CD4-positive, alpha-beta memory T cell (primary cell): ENCODE results near the gene MICAL3. TPM values are rescaled to one million over a fixed set of nuclear protein-coding genes. Genes with fewer than 3 reads are reported as not detected.

Experiments used
- CTCF ChIA-PET: fragments of 350-600 bp; sonication (Branson Sonifier 250); formaldehyde crosslinking; loops from one replicate; lab custom pipeline; 2021; ENCODE audit warnings: inconsistent platforms; ENCODE audit not compliant: partially characterized antibody; lab: Charles Lee
- POLR2A ChIA-PET: fragments of 350-600 bp; sonication (Branson Sonifier 250); formaldehyde crosslinking; loops from one replicate; lab custom pipeline; 2021; ENCODE audit not compliant: partially characterized antibody; lab: Charles Lee
- DNase-seq, 5 donors: peaks; one replicate each; pipeline versions ENCODE4 v3.0.0 to v3.0.0-alpha.2; 2020 to 2022; ENCODE audit warnings: mixed read lengths in 1 of 5
- H3K27ac ChIP-seq: one replicate; pipeline ENCODE4 v1.7.0; 2013; ENCODE audit warnings: low read depth, low read length
- H3K27me3 ChIP-seq: 2 replicates; pipeline ENCODE4 v1.7.0; 2013; ENCODE audit warnings: mild to moderate bottlenecking, low read length, moderate library complexity; ENCODE audit not compliant: insufficient read depth
- H3K36me3 ChIP-seq: 2 replicates; pipeline ENCODE4 v1.7.0; 2013; ENCODE audit warnings: mild to moderate bottlenecking, low read length, moderate library complexity; ENCODE audit not compliant: insufficient read depth
- H3K4me1 ChIP-seq: 2 replicates; pipeline ENCODE4 v1.7.0; 2013; ENCODE audit warnings: mild to moderate bottlenecking, low read length, moderate library complexity; ENCODE audit not compliant: insufficient read depth
- H3K4me3 ChIP-seq, 2 donors: one replicate each; pipeline ENCODE4 v1.7.0; 2013; ENCODE audit warnings: low read length in 2 of 2, mild to moderate bottlenecking in 1 of 2
- H3K9me3 ChIP-seq, 2 donors: one replicate each; pipeline ENCODE4 v1.7.0; 2013; ENCODE audit warnings: low read length in 2 of 2, control low read depth in 1 of 2; ENCODE audit not compliant: control insufficient read depth in 1 of 2
- H3K27ac Mint-ChIP-seq, 7 donors: one replicate each; pipeline ENCODE4 v1.8.0; 2020 to 2021; ENCODE audit warnings: mixed read lengths in 7 of 7, mild to moderate bottlenecking in 6 of 7, inconsistent platforms in 3 of 7, moderate library complexity in 3 of 7
- H3K27me3 Mint-ChIP-seq, 2 donors: one replicate each; pipeline ENCODE4 v1.8.0; 2020 to 2021; ENCODE audit warnings: mixed read lengths in 2 of 2
- H3K36me3 Mint-ChIP-seq, 2 donors: one replicate each; pipeline ENCODE4 v1.8.0; 2020 to 2021; ENCODE audit warnings: mixed read lengths in 2 of 2, inconsistent platforms in 1 of 2, mild to moderate bottlenecking in 1 of 2
- H3K4me1 Mint-ChIP-seq, 4 donors: one replicate each; pipeline ENCODE4 v1.8.0; 2020 to 2021; ENCODE audit warnings: mixed read lengths in 4 of 4, mild to moderate bottlenecking in 1 of 4
- H3K4me3 Mint-ChIP-seq, 8 donors: one replicate each; pipeline ENCODE4 v1.8.0; 2020 to 2021; ENCODE audit warnings: mixed read lengths in 8 of 8, mild to moderate bottlenecking in 7 of 8, moderate library complexity in 6 of 8, inconsistent platforms in 3 of 8
- H3K9me3 Mint-ChIP-seq, 8 donors: one replicate each; pipeline ENCODE4 v1.8.0; 2020 to 2021; ENCODE audit warnings: mixed read lengths in 8 of 8, mild to moderate bottlenecking in 5 of 8, inconsistent platforms in 3 of 8, moderate library complexity in 1 of 8
- intact Hi-C: fragments of 100-400 bp; cut with micrococcal nuclease; formaldehyde crosslinking; loops from one replicate; pipeline ENCODE4 v1.15.1; 2023
- polyA plus RNA-seq, 2 donors: library from polyadenylated mRNA; unstranded; fragments of 300-500 nt; fragmentation: Illumina TruSeq; gene quantifications; one replicate each; pipeline ENCODE4 v1.2.3, GENCODE V29; 2021
- total RNA-seq, 2 experiments: library from RNA; stranded (reverse); gene quantifications; one replicate each; pipeline ENCODE4 v1.2.3, GENCODE V29; 2021

Gene MICAL3
- total and polyA plus RNA-seq, 4 experiments from 2014 or later: 0.97 to 28.9 (median 14.4) TPM

DNA sequence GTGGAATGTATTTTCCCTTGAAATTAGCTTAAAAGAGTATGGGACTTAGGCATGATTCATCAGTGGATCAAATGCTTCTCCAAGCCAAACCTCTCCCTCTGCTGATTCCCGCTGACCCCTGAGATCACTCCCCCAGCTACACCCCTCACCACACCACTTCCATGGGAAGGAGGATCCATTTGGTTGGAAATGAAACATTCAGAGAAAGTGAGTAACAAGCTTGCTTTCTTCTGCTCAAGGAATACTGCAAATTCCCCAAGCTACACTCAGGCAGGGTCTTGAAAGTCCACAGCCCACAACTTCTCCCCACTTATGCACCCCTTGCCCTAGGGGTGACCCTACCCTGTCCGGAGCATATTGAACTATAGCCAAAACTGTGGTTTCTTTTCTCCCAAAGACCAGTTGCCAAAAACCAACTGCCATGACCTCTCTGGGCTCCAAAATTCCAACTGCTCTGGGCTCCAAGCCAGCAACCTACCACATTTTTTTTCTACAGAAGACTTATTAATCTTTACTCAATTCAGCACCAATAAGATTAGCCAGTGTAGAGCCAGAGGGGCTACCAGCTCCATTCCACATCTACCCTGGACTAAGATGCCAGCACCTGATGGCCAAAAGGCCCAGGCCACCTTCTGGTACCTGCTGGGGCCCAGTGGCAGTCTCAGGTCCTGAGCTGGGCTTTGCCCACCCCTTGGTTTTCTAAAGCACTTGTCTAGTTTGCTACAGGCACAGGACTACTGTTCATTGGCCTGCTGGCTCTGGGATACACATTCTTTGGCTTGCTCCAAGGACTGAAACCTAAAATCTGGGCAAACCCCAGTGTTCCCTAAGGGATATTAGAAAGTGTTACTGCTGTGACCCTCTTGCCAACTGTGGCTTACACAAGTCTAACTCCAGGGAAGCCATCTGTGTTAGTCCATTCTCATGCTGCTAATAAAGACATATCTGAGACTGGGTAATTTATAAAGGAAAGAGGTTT is 101.1 kb downstream of the MICAL3 start:
- DNase-seq: no peak
- Mint-ChIP-seq H3K27ac (peak overlapping the region in 3 of 7 donors; percentile 39 to 82 (median 50)), H3K4me3 (no peak overlapping the region), H3K4me1 (peaks cover 26 to 29% (median 28%) of the 10 kb centered on the region in 4 donors), H3K9me3 (peaks cover 0 to 2% (median 0%) of the 10 kb centered on the region in 8 donors), H3K27me3 (no peaks in the 10 kb centered on the region), H3K36me3 (no peaks in the 10 kb centered on the region)
- H3K4me1 ChIP-seq: peaks cover 19% of the 10 kb centered on the region
- H3K4me3 ChIP-seq: no peak overlapping the region
- no peaks in the 10 kb centered on the region for H3K27me3 ChIP-seq
- intact Hi-C loops: no loop called here
- no peak overlapping the region for H3K27ac ChIP-seq
- CTCF ChIA-PET: no interaction called here
- POLR2A ChIA-PET: interaction anchor here (1.0 kb wide), 1 partner anchor 12 kb away, joined by 3 read pairs; no protein-coding TSS in a partner anchor
- H3K36me3 ChIP-seq: no peaks in the 10 kb centered on the region
- no peaks in the 10 kb centered on the region for H3K9me3 ChIP-seq

- POLR2A ChIA-PET: interaction anchor here (1.0 kb wide), 1 partner anchor 11 kb away, joined by 3 read pairs; no protein-coding TSS in a partner anchor
- CTCF ChIA-PET: no interaction called here
- Mint-ChIP-seq H3K36me3 (no peaks in the 10 kb centered on the region), H3K9me3 (peaks cover 0 to 2% (median 0%) of the 10 kb centered on the region in 8 donors), H3K4me1 (peaks cover 22 to 27% (median 23%) of the 10 kb centered on the region in 4 donors), H3K27me3 (no peaks in the 10 kb centered on the region), H3K27ac (peak overlapping the region in 1 of 7 donors; percentile 72), H3K4me3 (no peak overlapping the region)
- no peaks in the 10 kb centered on the region for H3K36me3 ChIP-seq
- H3K4me1 ChIP-seq: peaks cover 29% of the 10 kb centered on the region
- no peaks in the 10 kb centered on the region for H3K27me3 ChIP-seq
- H3K9me3 ChIP-seq: no peaks in the 10 kb centered on the region
- intact Hi-C loops: no loop called here
- H3K27ac ChIP-seq: no peak overlapping the region
- no peak overlapping the region for H3K4me3 ChIP-seq
- no peak for DNase-seq
Observed at GRCh38 chr22:17921871-17922821, 102.2 kb downstream of the MICAL3 start.

- H3K27ac Mint-ChIP-seq: peak overlapping the region in 3 of 7 donors; percentile 26 to 65 (median 32)
- Histone ChIP-seq H3K4me1 (peaks cover 29% of the 10 kb centered on the region), H3K27me3 (no peaks in the 10 kb centered on the region), H3K4me3 (no peak overlapping the region), H3K27ac (no peak overlapping the region), H3K9me3 (no peaks in the 10 kb centered on the region), H3K36me3 (no peaks in the 10 kb centered on the region)
- no peaks in the 10 kb centered on the region for H3K36me3 Mint-ChIP-seq
- intact Hi-C loops: no loop called here
- peaks cover 14 to 24% (median 18%) of the 10 kb centered on the region in 4 donors for H3K4me1 Mint-ChIP-seq
- no peaks in the 10 kb centered on the region for H3K27me3 Mint-ChIP-seq
- peak overlapping the region in 1 of 8 donors; percentile 24 for H3K4me3 Mint-ChIP-seq
- ChIA-PET POLR2A (no interaction called here), CTCF (interaction anchor here (0.9 kb wide), 1 partner anchor 83 kb away, joined by 4 read pairs; no protein-coding TSS in a partner anchor)
- peaks cover 0 to 2% (median 0%) of the 10 kb centered on the region in 8 donors for H3K9me3 Mint-ChIP-seq
- no peak for DNase-seq
Observed at GRCh38 chr22:17920992-17921650, 103.2 kb downstream of the MICAL3 start.

- H3K4me1 Mint-ChIP-seq: peaks cover 9 to 23% (median 17%) of the 10 kb centered on the region in 4 donors
- peak overlapping the region in 3 of 8 donors; percentile 14 to 26 (median 24) for H3K4me3 Mint-ChIP-seq
- Histone ChIP-seq H3K27me3 (no peaks in the 10 kb centered on the region), H3K9me3 (no peaks in the 10 kb centered on the region), H3K27ac (no peak overlapping the region), H3K4me3 (no peak overlapping the region), H3K36me3 (no peaks in the 10 kb centered on the region), H3K4me1 (peaks cover 29% of the 10 kb centered on the region)
- H3K27ac Mint-ChIP-seq: peak overlapping the region in 2 of 7 donors; percentile 26 to 43
- H3K9me3 Mint-ChIP-seq: peaks cover 0 to 2% (median 0%) of the 10 kb centered on the region in 8 donors
- ChIA-PET CTCF (interaction anchor here (0.9 kb wide), 1 partner anchor 84 kb away, joined by 4 read pairs; no protein-coding TSS in a partner anchor), POLR2A (no interaction called here)
- H3K36me3 Mint-ChIP-seq: no peaks in the 10 kb centered on the region
- no peak for DNase-seq
- H3K27me3 Mint-ChIP-seq: no peaks in the 10 kb centered on the region
- intact Hi-C loops: no loop called here
Observed at GRCh38 chr22:17920145-17920605, 104.2 kb downstream of the MICAL3 start.

DNA sequence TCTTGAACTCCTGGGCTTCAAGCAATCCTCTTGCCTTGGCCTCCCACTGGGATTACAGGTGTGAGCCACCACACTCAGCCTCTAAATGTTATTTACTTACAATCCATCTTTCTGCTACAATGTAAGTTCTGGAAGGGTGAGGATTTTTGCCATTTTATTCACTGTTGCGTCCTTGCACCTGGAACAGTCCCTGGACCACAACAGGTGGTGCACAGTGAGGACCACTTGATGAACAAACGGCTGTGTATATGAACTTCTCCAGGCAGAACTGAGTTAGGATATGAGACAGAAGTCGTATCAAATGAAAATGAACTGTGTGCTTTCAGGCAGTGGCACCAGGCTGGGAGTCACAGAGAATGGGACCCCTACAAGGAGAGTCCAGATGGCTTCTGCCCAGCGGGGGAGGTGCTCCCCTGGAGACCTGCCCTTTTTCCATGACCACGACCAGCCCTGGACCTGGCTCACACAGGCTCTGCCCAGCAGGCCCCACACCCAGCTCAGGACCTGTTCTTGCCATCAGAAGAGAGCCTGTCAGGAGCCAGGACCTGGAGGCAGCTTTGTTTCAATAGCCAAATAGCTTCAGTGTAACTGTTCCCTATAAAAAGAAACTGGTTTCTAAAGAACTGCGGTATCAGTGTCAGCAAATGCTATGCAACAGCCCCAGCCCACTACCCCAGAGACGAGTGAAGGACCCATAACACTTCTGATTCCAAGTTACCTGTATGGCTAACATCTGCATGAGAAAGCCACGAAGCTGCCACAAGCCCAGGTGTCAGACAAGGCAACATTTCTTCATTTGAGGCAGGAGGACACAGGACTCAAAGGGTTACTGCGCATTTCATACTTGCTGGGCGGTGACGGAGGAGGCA is 104.9 kb downstream of the MICAL3 start:
- H3K9me3 ChIP-seq: no peaks in the 10 kb centered on the region
- H3K27me3 ChIP-seq: no peaks in the 10 kb centered on the region
- H3K27me3 Mint-ChIP-seq: no peaks in the 10 kb centered on the region
- H3K27ac Mint-ChIP-seq: peak overlapping the region in 2 of 7 donors; percentile 26 to 70
- H3K4me3 Mint-ChIP-seq: no peak overlapping the region
- CTCF ChIA-PET: no interaction called here
- H3K4me1 ChIP-seq: peaks cover 29% of the 10 kb centered on the region
- POLR2A ChIA-PET: no interaction called here
- no peaks in the 10 kb centered on the region for H3K36me3 ChIP-seq
- peaks cover 6 to 23% (median 16%) of the 10 kb centered on the region in 4 donors for H3K4me1 Mint-ChIP-seq
- intact Hi-C loops: no loop called here
- no peak for DNase-seq
- H3K36me3 Mint-ChIP-seq: no peaks in the 10 kb centered on the region
- peaks cover 0 to 2% (median 0%) of the 10 kb centered on the region in 8 donors for H3K9me3 Mint-ChIP-seq
- H3K27ac ChIP-seq: no peak overlapping the region
- no peak overlapping the region for H3K4me3 ChIP-seq

DNA sequence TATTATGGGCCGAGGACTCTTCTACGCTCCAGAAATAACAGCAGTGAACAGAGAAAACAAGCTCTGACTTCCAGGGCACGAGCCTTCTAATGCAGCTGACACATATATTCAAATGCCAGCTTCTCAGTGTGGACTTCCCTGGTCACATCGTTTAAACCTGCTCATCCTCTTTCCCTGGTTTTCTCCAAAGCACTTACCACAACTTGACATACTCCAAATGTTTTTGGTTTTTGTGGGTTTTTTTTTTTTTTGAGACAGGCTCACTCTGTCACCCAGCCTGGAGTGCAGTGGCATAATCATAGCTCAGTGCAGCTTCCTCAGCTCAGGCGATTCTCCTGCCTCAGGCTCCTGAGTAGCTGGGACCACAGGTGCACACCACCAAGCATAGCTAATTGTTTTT is 105.5 kb downstream of the MICAL3 start:
- Histone ChIP-seq H3K27me3 (no peaks in the 10 kb centered on the region), H3K36me3 (no peaks in the 10 kb centered on the region), H3K9me3 (no peaks in the 10 kb centered on the region), H3K27ac (no peak overlapping the region), H3K4me1 (peaks cover 29% of the 10 kb centered on the region), H3K4me3 (no peak overlapping the region)
- Mint-ChIP-seq H3K27me3 (no peaks in the 10 kb centered on the region), H3K36me3 (no peaks in the 10 kb centered on the region), H3K4me1 (peaks cover under 1 to 21% (median 12%) of the 10 kb centered on the region in 4 donors), H3K9me3 (peaks cover 0 to 2% (median 0%) of the 10 kb centered on the region in 8 donors), H3K4me3 (no peak overlapping the region), H3K27ac (no peak overlapping the region)
- intact Hi-C loops: no loop called here
- DNase-seq: no peak
- ChIA-PET POLR2A (no interaction called here), CTCF (no interaction called here)
